ENCODE measurements around the gene TSR1.

Gene TSR1

GRCh38 chr17:2295575-2295974 is 40.7 kb downstream of the TSR1 start:
- FAIRE-seq (peak; percentile 55), DNase-seq (ENCODE audit: extremely low spot score, insufficient read length, low read depth) (no peak)

GRCh38 chr17:2292100-2292499 is 44.2 kb downstream of the TSR1 start:
- FAIRE-seq (no peak), DNase-seq (ENCODE audit: extremely low spot score, insufficient read length, low read depth) (no peak)

GRCh38 chr17:2289878-2290478 is 46.3 kb downstream of the TSR1 start:
- peak; percentile 72 for FAIRE-seq
- no peak for DNase-seq (ENCODE audit: extremely low spot score, insufficient read length, low read depth)

DNA sequence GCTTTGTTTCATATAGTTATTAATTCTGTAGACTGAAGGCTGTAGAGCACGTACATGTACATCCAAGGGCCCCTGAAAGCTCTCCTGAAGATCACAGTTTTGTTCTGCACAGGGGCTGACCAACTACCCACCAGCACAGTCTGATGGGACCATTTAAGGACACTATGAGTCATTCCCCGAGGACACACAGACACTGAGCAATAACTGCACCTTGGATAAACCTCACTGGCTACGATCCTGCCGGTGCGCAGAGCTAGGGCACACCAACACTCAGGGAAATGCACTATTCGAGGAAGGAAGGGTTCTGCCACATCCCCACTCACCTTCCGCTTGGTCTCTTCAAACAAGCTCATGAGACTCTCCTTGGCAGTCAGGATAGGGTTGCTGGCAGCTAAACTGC is 53.0 kb downstream of the TSR1 start:
- DNase-seq (ENCODE audit: extremely low spot score, insufficient read length, low read depth), result no peak
- no peak for FAIRE-seq

- DNase-seq (ENCODE audit: extremely low spot score, insufficient read length, low read depth) (peak; percentile 23), FAIRE-seq (peak; percentile 67)
Measured at GRCh38 chr17:2282297-2282873, 53.9 kb downstream of the TSR1 start.

DNA sequence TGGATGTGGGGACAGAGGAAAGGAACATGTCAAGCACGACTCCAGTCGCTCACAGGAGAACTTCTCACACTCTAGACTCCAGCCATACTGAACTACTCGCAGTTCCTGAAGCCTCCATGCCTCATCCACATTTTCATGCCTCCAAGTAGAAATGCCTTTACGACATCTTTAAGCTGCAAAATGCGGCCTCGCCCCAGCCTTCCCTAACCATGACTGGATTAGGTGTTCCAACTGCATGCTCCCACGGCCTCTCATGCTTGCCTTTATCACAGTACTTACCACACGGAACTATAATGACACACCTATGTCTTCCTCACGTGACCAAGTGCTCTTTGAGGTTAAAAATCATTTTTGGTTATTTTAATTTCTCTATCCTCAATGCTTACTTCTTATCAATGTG is 56.5 kb downstream of the TSR1 start:
- FAIRE-seq (no peak), DNase-seq (ENCODE audit: extremely low spot score, insufficient read length, low read depth) (no peak)

GRCh38 chr17:2277429-2278170 is 58.7 kb downstream of the TSR1 start:
- no peak for FAIRE-seq
- no peak for DNase-seq (ENCODE audit: extremely low spot score, insufficient read length, low read depth)

GRCh38 chr17:2275722-2276121 is 60.5 kb downstream of the TSR1 start:
- DNase-seq (ENCODE audit: extremely low spot score, insufficient read length, low read depth), result no peak
- FAIRE-seq, result no peak

DNA sequence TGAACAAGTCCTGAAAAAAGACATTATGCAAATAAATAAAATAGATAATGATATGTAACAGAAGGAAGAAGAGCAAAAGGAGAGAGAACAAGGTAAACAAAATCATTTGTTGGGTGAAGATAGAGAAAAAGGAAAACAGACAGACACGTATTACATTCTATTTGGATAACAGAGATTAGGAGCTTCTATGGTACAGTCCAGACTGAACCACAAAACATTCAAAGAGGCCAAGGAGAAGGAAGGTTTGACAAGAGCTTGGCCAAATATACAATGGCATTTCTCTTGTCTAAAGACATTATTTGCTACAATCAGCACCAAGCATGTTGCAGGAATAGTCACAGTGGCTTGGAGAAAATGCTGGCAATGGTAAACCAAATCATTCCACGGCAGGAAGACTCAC is 61.8 kb downstream of the TSR1 start:
- FAIRE-seq, result no peak
- DNase-seq (ENCODE audit: extremely low spot score, insufficient read length, low read depth), result no peak
